IMR-90 (cell line): ENCODE results near the gene MAGI1. TPM values are rescaled to one million over a fixed set of nuclear protein-coding genes. Genes with fewer than 3 reads are reported as not detected.

Source experiments
- ATAC-seq: fragments of 200-7000 bp; cut with Tn5 transposase; 2 replicates; pipeline ENCODE4 v1.9.1; 2020; ENCODE audit warnings: low read depth, mild to moderate bottlenecking, moderate library complexity
- BruUV-seq: library from RNA; stranded (reverse); fragments of 400-500 nt; replicated peaks from 2 replicates; lab custom pipeline; 2021; lab: Mats Ljungman, UMichigan
- CTCF ChIA-PET: fragments of 300-600 bp; formaldehyde crosslinking; extraction: SDS; loops from one replicate; lab custom pipeline; 2021; ENCODE audit warnings: antibody characterized with exemption; lab: Yijun Ruan, JAX
- POLR2A ChIA-PET: fragments of 300-600 bp; sonication (Branson Sonifier 250); formaldehyde crosslinking; loops from one replicate; lab custom pipeline; 2022; ENCODE audit warnings: antibody characterized with exemption; ENCODE audit not compliant: unreplicated experiment; lab: Charles Lee
- DNase-seq: peaks from one replicate; pipeline ENCODE4 v3.0.0; 2013
- H2AFZ ChIP-seq: replicated peaks from 2 replicates; pipeline ENCODE3; 2013; ENCODE audit warnings: low read length, mild to moderate bottlenecking; ENCODE audit not compliant: poor library complexity
- H2AK5ac ChIP-seq: 2 replicates; pipeline ENCODE4 v1.6.1; 2013; ENCODE audit warnings: low read depth, low read length, inconsistent platforms
- H2AK9ac ChIP-seq: replicated peaks from 2 replicates; pipeline ENCODE3; 2013; ENCODE audit warnings: mild to moderate bottlenecking, low read depth, low read length, moderate library complexity; ENCODE audit not compliant: poor library complexity
- H2BK120ac ChIP-seq: 2 replicates; pipeline ENCODE4 v1.6.1; 2013; ENCODE audit warnings: low read depth, low read length, inconsistent platforms
- H2BK15ac ChIP-seq: 3 replicates; pipeline ENCODE4 v1.6.1; 2013; ENCODE audit warnings: low read depth, low read length, inconsistent platforms
- H2BK20ac ChIP-seq: 2 replicates; pipeline ENCODE4 v1.6.1; 2013; ENCODE audit warnings: low read depth, mild to moderate bottlenecking, inconsistent platforms, low read length, moderate library complexity
- H2BK5ac ChIP-seq: 2 replicates; pipeline ENCODE4 v1.6.1; 2013; ENCODE audit warnings: mild to moderate bottlenecking, low read depth, low read length, inconsistent platforms; ENCODE audit not compliant: poor library complexity, severe bottlenecking
- H3K14ac ChIP-seq: replicated peaks from 2 replicates; pipeline ENCODE4 v1.6.1; 2013; ENCODE audit warnings: low read depth, low read length, inconsistent platforms
- H3K18ac ChIP-seq: 2 replicates; pipeline ENCODE4 v1.6.1; 2013; ENCODE audit warnings: low read depth, low read length, control low read depth
- H3K23ac ChIP-seq: 2 replicates; pipeline ENCODE4 v1.6.1; 2013; ENCODE audit warnings: low read depth, low read length, inconsistent platforms
- H3K27ac ChIP-seq: 2 replicates; pipeline ENCODE4 v1.5.1; 2013; ENCODE audit warnings: mild to moderate bottlenecking, control low read depth, low read length; ENCODE audit not compliant: insufficient read depth
- H3K27me3 ChIP-seq: 2 replicates; pipeline ENCODE4 v1.6.1; 2013; ENCODE audit warnings: low read length; ENCODE audit not compliant: control insufficient read depth, insufficient read depth
- H3K36me3 ChIP-seq: 2 replicates; pipeline ENCODE4 v1.6.1; 2013; ENCODE audit warnings: low read length, mixed read lengths; ENCODE audit not compliant: control insufficient read depth, insufficient read depth
- H3K4ac ChIP-seq: 2 replicates; pipeline ENCODE4 v1.6.1; 2013; ENCODE audit warnings: low read depth, low read length, inconsistent platforms
- H3K4me1 ChIP-seq: 2 replicates; pipeline ENCODE4 v1.6.1; 2013; ENCODE audit warnings: low read length, mixed read lengths; ENCODE audit not compliant: control insufficient read depth, insufficient read depth
- H3K4me2 ChIP-seq: 2 replicates; pipeline ENCODE4 v1.6.1; 2013; ENCODE audit warnings: low read depth, mild to moderate bottlenecking, control low read depth, low read length, moderate library complexity
- H3K4me3 ChIP-seq: 2 replicates; pipeline ENCODE4 v1.5.1; 2013; ENCODE audit warnings: low read depth, mild to moderate bottlenecking, control low read depth, low read length, moderate library complexity; ENCODE audit not compliant: insufficient read depth
- H3K56ac ChIP-seq: 2 replicates; pipeline ENCODE4 v1.6.1; 2013; ENCODE audit warnings: low read length, inconsistent platforms; ENCODE audit not compliant: insufficient read depth; ENCODE audit errors: extremely low read depth
- H3K79me1 ChIP-seq, 2 experiments: 2 replicates each; pipeline ENCODE4 v1.6.1; 2013; ENCODE audit warnings: low read length in 2 of 2, inconsistent platforms in 1 of 2, low read depth in 1 of 2
- H3K9ac ChIP-seq: 2 replicates; pipeline ENCODE4 v1.6.1; 2013; ENCODE audit warnings: low read depth, low read length, control low read depth
- H3K9me1 ChIP-seq: 2 replicates; pipeline ENCODE4 v1.6.1; 2013; ENCODE audit warnings: low read length, inconsistent platforms; ENCODE audit not compliant: insufficient read depth
- H3K9me3 ChIP-seq: 2 replicates; pipeline ENCODE4 v1.6.1; 2013; ENCODE audit warnings: low read length; ENCODE audit not compliant: control insufficient read depth, insufficient read depth
- H4K20me1 ChIP-seq: 2 replicates; pipeline ENCODE4 v1.6.1; 2013; ENCODE audit warnings: low read length, inconsistent platforms; ENCODE audit not compliant: insufficient read depth
- H4K5ac ChIP-seq: 2 replicates; pipeline ENCODE4 v1.6.1; 2013; ENCODE audit warnings: mild to moderate bottlenecking, low read depth, low read length, control low read depth
- H4K8ac ChIP-seq, 2 experiments: 2 replicates each; pipeline ENCODE4 v1.6.1; 2013; ENCODE audit warnings: low read depth in 2 of 2, low read length in 2 of 2, control low read depth in 1 of 2, inconsistent platforms in 1 of 2
- H4K91ac ChIP-seq: 2 replicates; pipeline ENCODE4 v1.6.1; 2013; ENCODE audit warnings: low read depth, low read length, inconsistent platforms; ENCODE audit not compliant: insufficient read depth
- CHD1 ChIP-seq: IDR thresholded peaks from 2 replicates; pipeline ENCODE4 v1.6.1; 2012; ENCODE audit warnings: low read depth, low read length, improper control_type of control experiment
- ELK1 ChIP-seq: fragments of 150-350 bp; IDR thresholded peaks from 2 replicates; pipeline ENCODE4 v1.6.1; 2016; ENCODE audit warnings: low read depth, mild to moderate bottlenecking, low read length, moderate library complexity, borderline replicate concordance
- RAD21 ChIP-seq: IDR thresholded peaks from 2 replicates; pipeline ENCODE4 v1.6.1; 2012; ENCODE audit warnings: low read length, improper control_type of control experiment
- RFX5 ChIP-seq: IDR thresholded peaks from 2 replicates; pipeline ENCODE4 v1.8.0; 2012; ENCODE audit warnings: low read depth, mild to moderate bottlenecking, low read length, moderate library complexity
- USF2 ChIP-seq: fragments of 150-350 bp; IDR thresholded peaks from 2 replicates; pipeline ENCODE4 v1.6.1; 2017; ENCODE audit warnings: mild to moderate bottlenecking, antibody characterized with exemption, low read length, low read depth
- WGBS, 2 experiments: methylation state at CpG; one replicate each; pipeline versions ENCODE4 v1.1.5 to v1.1.7; 2013; ENCODE audit warnings: missing lambda C conversion rate in 2 of 2; ENCODE audit not compliant: insufficient read length in 1 of 2; ENCODE audit errors: extremely low coverage in 2 of 2; 5-methylcytosine and 5-hydroxymethylcytosine counted together
- dilution Hi-C: fragments of 300-500 bp; cut with HindIII; formaldehyde crosslinking; loops from one replicate; pipeline ENCODE4 v1.14.3; 2018; ENCODE audit warnings: low sequenced_read_pairs; ENCODE audit not compliant: unreplicated experiment
- in situ Hi-C: fragments of 300-500 bp; cut with MboI; formaldehyde crosslinking; loops from 3 replicates; pipeline ENCODE4 v1.14.3; 2019; ENCODE audit warnings: low sequenced_read_pairs, inconsistent platforms, mixed read lengths
- intact Hi-C: fragments of 100-400 bp; cut with micrococcal nuclease; formaldehyde crosslinking; loops from 2 replicates; pipeline ENCODE4 v1.10.0; 2022
- polyA plus RNA-seq, 3 experiments: library from polyadenylated mRNA; depleted of rRNA; stranded (reverse); fragments of >200 nt; gene quantifications; 2 replicates each; pipeline ENCODE4 v1.2.3, GENCODE V29; 2012; ENCODE audit warnings: low replicate concordance in 1 of 3
- total RNA-seq: library from RNA; depleted of rRNA; stranded (reverse); fragments of >200 nt; gene quantifications from 2 replicates; pipeline ENCODE4 v1.2.3, GENCODE V29; 2012

The MAGI1 gene
- total and polyA plus RNA-seq, 2 of the 4 experiments (the other 2 are of a cell fraction), result 14.5 to 24.2 TPM

GRCh38 chr3:65483011-65483410 is 555.7 kb downstream of the MAGI1 start:
- Histone ChIP-seq H2BK20ac (no peak overlapping the region), H3K27me3 (no peaks in the 10 kb centered on the region), H3K18ac (no peak overlapping the region), H3K56ac (no peak overlapping the region), H3K9ac (no peak overlapping the region), H4K20me1 (no peaks in the 10 kb centered on the region; the same call in 1 of the 2 replicates), H3K4me1 (peaks cover 2% of the 10 kb centered on the region; the same call in 1 of the 2 replicates), H3K79me1 (peaks cover 38 to 39% of the 10 kb centered on the region in 2 experiments), H2AK5ac (no peak overlapping the region), H3K9me3 (no peaks in the 10 kb centered on the region), H2BK120ac (no peak overlapping the region), H3K14ac (no peak overlapping the region), H2AK9ac (no peak overlapping the region), H4K8ac (no peak overlapping the region), H3K27ac (no peak overlapping the region), H2AFZ (no peak overlapping the region), H3K36me3 (no peaks in the 10 kb centered on the region), H4K5ac (no peak overlapping the region), H3K9me1 (peaks cover 6% of the 10 kb centered on the region), H3K4me3 (no peak overlapping the region), H2BK5ac (no peak overlapping the region), H3K4me2 (no peak overlapping the region), H2BK15ac (no peak overlapping the region), H3K23ac (no peak overlapping the region), H3K4ac (no peak overlapping the region), H4K91ac (no peak overlapping the region)
- CTCF ChIA-PET, result no interaction called here
- dilution Hi-C loops, result no loop called here
- BruUV-seq, result no TSS peak
- ATAC-seq (no peak), DNase-seq (no peak)
- POLR2A ChIA-PET, result no interaction called here
- WGBS, 2 experiments, result 100% methylated on average over 1 of the region's 2 CpGs; no CpG with 5 or more reads in 1 of the 2 experiments
- intact Hi-C loops, result no loop called here
- in situ Hi-C loops, result no loop called here
- no peak for TF ChIP-seq RAD21
- no peak for TF ChIP-seq RFX5
- no peak for TF ChIP-seq CHD1
- TF ChIP-seq ELK1, result no peak
- no peak for TF ChIP-seq USF2
